ENCODE measurements around the gene GPATCH2L. TPM values are rescaled to one million over a fixed set of nuclear protein-coding genes. Genes with fewer than 3 reads are reported as not detected.

GPATCH2L gene
- total and polyA plus RNA-seq, 7 donors: 6.2 to 42.6 (median 29.9) TPM

DNA sequence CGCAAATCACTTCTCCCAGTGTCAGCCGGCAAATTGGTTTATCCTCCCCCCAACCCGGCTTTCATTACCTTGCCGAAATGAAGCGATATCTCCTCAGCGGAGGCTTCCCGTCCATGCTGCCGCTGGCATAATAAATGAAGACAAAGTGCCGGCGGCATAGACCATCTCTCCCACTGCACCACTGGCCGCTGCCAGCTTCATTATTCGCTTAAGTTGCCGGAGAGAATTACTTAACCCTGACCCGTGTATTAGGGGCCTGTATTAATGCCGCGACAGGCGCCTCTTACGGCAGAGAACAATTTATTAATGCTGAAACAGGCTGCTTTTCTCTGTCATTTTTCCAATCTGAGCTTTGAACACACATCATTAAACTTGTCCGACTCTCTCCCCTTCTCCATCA, 17.5 kb upstream of the GPATCH2L start:
- 77 to 84% (median 79%) methylated on average over 19 of the region's 19 CpGs for WGBS, 3 donors
- no peak for DNase-seq
- H3K4me3 ChIP-seq: no peak overlapping the region
- TF ChIP-seq CTCF (IDR thresholded peaks at IDR 0.05): no peak
- H3K27me3 ChIP-seq (ENCODE audit: insufficient read depth in 3 of 3, low read length in 2 of 3): peaks cover 0 to 77% (median 13%) of the 10 kb centered on the region in 3 donors
- no peaks in the 10 kb centered on the region for H3K36me3 ChIP-seq (ENCODE audit: insufficient read depth in 1 of 2, low read depth in 1 of 2)
- intact Hi-C loops (cut with DNase I): no loop called here
- no peaks in the 10 kb centered on the region for H3K4me1 ChIP-seq
- ATAC-seq: no peak
- no peaks in the 10 kb centered on the region for H3K9me3 ChIP-seq
- H3K27ac ChIP-seq: no peak overlapping the region

- Histone ChIP-seq H3K4me3 (no peak overlapping the region), H3K4me1 (no peaks in the 10 kb centered on the region), H3K36me3 (ENCODE audit: insufficient read depth in 1 of 2, low read depth in 1 of 2) (no peaks in the 10 kb centered on the region), H3K27me3 (ENCODE audit: insufficient read depth in 3 of 3, low read length in 2 of 3) (peaks cover 0 to 87% (median 16%) of the 10 kb centered on the region in 3 donors), H3K27ac (no peak overlapping the region), H3K9me3 (no peaks in the 10 kb centered on the region)
- ATAC-seq (no peak), DNase-seq (no peak)
- no peak for TF ChIP-seq CTCF (IDR thresholded peaks at IDR 0.05)
- WGBS, 3 donors: 47 to 60% (median 54%) methylated on average over 7 of the region's 7 CpGs
- intact Hi-C loops (cut with DNase I): no loop called here
These were observed 16.0 kb upstream of the GPATCH2L start for GRCh38 chr14:76135722-76136121.

DNA sequence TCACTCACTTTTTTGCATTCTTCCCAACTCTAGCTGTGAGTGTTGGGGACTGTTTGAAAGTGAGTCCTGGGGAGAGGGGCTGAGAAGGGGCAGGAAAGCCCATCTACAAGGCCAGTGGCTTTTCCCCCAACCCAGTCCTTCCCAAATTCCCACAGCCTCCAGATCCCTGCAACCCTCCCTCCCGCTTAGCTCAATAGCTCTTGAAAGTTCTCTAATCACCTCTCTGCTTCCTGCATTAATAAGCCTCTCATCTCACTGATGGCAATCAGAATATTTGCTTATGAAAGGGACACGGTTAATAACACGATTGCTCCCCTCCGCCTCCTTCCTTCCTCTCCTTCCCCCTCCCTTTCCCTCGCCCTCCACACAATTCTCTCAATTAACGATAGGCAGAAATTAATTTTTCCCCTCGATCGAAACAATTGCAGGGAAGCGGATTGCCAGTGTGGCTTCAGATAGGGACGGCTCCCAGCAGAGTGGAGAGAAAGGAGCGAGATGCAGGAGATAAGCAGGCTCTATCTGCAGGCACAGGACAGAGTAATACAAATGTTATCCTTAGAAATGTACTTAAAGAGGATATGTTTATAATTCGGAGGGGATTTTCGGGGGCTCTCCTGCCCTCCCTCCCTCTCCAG, 15.1 kb upstream of the GPATCH2L start:
- DNase-seq (no peak), ATAC-seq (no peak)
- Histone ChIP-seq H3K4me1 (no peaks in the 10 kb centered on the region), H3K27ac (no peak overlapping the region), H3K9me3 (no peaks in the 10 kb centered on the region), H3K36me3 (ENCODE audit: insufficient read depth in 1 of 2, low read depth in 1 of 2) (no peaks in the 10 kb centered on the region), H3K27me3 (ENCODE audit: insufficient read depth in 3 of 3, low read length in 2 of 3) (peaks cover 0 to 87% (median 14%) of the 10 kb centered on the region in 3 donors), H3K4me3 (no peak overlapping the region)
- intact Hi-C loops (cut with DNase I): no loop called here
- 31 to 35% (median 35%) methylated on average over 13 of the region's 13 CpGs for WGBS, 3 donors
- no peak for TF ChIP-seq CTCF (IDR thresholded peaks at IDR 0.05)

- Histone ChIP-seq H3K27ac (no peak overlapping the region), H3K9me3 (peaks cover 2% of the 10 kb centered on the region), H3K4me1 (no peaks in the 10 kb centered on the region), H3K27me3 (ENCODE audit: insufficient read depth in 3 of 3, low read length in 2 of 3) (peaks cover 0 to 84% (median 14%) of the 10 kb centered on the region in 3 donors), H3K36me3 (ENCODE audit: insufficient read depth in 1 of 2, low read depth in 1 of 2) (no peaks in the 10 kb centered on the region), H3K4me3 (peak overlapping the region; percentile 60)
- DNase-seq (no peak), ATAC-seq (peak in 2 of 4 donors; percentile 25 to 26)
- 7 to 9% (median 9%) methylated on average over 24 of the region's 24 CpGs for WGBS, 3 donors
- intact Hi-C loops (cut with DNase I): no loop called here
- no peak for TF ChIP-seq CTCF (IDR thresholded peaks at IDR 0.05)
These were observed 13.5 kb upstream of the GPATCH2L start for GRCh38 chr14:76138119-76138757.

Measured in psoas muscle (tissue), 8 donors.